Adrenal gland (tissue), 5 donors: ENCODE measurements around the gene TAOK2.

Source experiments
- POLR2A ChIP-seq, 2 donors: fragments of 450-650 bp; IDR thresholded peaks; one replicate each; pipeline ENCODE4 v1.6.1; 2017; ENCODE audit warnings: antibody characterized with exemption in 2 of 2, mild to moderate bottlenecking in 2 of 2, moderate library complexity in 1 of 2
- TF ChIP-seq, protein P1 (sequence below), 6 experiments: fragments of 450-650 bp in 4 of 6; fragments of 200-600 bp in 2 of 6; sonication (generic) in 1 of 6; IDR thresholded peaks; 1 replicate in 5 of 6; 2 replicates in 1 of 6; pipeline versions ENCODE4 v1.5.1 to v1.8.0; 2016 to 2021; ENCODE audit warnings: antibody characterized with exemption in 6 of 6, mild to moderate bottlenecking in 2 of 6, moderate library complexity in 1 of 6
- donor health status: DM: no; HTN: no; CAD: no.

DNA sequence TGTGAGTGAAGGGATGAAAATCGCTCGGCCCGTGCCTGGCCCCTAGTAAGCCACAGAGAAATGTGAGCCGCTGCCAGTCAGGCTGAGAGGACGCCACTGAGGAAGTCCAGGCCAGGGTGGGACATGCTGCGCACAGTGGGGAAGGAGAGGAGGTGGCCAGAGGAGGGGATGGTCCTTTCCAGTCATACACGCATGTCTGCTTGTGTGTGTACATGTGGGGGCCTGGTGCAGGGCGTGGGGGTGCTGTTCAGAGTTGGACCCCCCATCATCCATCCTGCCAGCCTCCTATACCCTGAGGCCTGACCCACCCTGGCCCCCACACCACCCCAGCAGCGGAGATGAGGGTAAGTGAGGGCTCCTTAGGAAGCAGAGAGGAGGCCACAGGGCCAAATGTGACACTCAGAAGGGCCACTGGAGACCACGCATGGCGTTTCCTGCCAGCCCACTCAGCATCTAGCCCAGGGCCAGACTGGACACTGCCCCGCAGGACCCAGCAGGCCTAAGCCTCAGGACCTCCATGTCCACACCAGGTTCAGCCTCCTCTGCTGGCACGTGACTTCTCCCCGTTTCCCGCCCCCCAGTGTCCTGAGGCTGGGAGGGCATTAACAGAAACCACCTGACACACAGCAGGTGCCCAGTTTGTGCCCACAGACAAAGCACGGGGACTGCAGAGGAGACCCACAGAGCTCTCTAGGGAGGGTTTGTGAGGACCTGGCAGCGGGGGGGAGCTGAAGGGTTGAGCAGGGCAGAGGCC lies 30.2 kb downstream of the TAOK2 start:
- TF ChIP-seq, protein P1, sequence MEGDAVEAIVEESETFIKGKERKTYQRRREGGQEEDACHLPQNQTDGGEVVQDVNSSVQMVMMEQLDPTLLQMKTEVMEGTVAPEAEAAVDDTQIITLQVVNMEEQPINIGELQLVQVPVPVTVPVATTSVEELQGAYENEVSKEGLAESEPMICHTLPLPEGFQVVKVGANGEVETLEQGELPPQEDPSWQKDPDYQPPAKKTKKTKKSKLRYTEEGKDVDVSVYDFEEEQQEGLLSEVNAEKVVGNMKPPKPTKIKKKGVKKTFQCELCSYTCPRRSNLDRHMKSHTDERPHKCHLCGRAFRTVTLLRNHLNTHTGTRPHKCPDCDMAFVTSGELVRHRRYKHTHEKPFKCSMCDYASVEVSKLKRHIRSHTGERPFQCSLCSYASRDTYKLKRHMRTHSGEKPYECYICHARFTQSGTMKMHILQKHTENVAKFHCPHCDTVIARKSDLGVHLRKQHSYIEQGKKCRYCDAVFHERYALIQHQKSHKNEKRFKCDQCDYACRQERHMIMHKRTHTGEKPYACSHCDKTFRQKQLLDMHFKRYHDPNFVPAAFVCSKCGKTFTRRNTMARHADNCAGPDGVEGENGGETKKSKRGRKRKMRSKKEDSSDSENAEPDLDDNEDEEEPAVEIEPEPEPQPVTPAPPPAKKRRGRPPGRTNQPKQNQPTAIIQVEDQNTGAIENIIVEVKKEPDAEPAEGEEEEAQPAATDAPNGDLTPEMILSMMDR (IDR thresholded peaks at IDR 0.05), result no peak
- TF ChIP-seq POLR2A (IDR thresholded peaks at IDR 0.05), result no peak
